HG02981 (cell line): ENCODE data around the gene KSR2.

ENCODE experiments used
- ATAC-seq: cut with Tn5 transposase; IDR thresholded peaks from one replicate; pipeline ENCODE4 v1.9.1; 2021; ENCODE audit warnings: mild to moderate bottlenecking, moderate library complexity; ENCODE audit not compliant: unreplicated experiment

The KSR2 gene

DNA sequence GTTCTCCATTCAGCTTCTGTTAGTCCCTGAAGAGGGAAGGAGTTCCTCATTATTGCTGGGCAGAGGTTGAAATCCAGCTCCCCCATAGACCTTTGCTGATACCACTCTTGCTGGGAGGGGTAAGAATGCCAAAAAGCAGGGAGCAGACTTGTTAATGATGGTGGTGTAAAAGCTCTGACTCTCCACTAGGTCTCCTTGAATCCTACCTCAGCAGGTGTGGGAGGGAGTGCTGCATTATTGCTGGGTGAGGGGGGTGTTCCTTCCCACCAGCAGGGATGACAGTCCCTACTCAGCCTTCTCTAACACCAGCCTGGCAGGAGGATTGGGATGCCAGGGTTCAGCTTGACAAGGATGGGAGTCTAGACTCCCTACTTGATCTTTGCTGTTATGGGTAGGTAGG lies 421.6 kb downstream of the KSR2 start:
- no peak for ATAC-seq

DNA sequence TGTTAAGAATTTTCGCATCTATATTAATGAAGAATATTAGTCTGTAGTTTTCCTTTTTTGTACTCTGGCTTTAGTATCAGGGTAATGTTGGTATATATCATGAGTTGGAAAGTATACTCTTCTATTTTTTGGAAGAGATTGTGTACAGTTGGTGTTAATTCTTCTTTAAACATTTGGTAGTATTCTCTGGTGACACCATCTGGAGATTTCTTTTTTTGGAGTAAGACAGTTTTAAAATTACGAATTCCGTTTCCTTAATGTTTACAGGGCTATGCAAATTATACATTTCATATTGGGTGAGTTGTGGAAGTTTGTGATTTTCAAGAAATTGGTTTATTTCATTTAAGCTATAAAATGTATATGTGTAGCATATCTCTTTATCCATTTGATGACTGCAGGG lies 423.6 kb downstream of the KSR2 start:
- ATAC-seq: no peak

DNA sequence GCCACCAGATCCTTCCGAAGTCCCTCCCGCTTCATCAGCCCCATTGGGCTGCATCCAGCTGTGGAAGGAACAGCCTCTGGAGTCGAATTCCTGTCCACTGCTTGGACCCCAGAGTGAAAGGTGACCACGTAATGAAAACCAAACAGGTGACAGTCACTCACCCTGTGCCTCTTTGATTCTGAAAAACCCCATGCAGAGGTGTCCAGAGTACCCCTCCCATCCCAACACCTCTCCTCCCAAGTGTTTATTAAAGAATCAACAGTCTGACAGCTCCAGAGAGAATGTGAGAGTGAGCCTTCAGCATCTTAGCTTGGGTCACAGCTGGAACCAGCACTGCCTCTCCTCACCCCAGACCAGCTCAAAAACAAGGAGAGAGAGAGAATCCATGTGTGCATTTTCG lies 428.8 kb downstream of the KSR2 start:
- no peak for ATAC-seq

DNA sequence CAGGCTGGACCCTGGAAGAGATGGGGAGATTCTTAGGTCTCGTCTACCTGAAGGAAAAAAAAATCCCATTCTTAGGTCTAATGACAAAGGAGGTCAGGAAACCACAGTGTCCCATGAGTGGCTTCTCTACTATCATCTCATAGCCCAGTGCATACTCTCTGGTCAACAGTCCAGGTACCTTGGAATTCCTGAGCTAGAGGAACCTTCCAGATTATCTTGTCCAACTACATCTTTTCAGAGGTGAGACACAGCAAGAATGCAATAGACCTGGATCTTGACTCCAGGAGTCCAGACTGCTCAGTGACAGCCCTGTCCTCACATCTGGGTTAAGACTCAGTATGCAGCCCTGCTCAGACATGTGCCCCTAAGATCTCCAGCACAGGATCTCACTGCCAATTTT lies 429.9 kb downstream of the KSR2 start:
- no peak for ATAC-seq

DNA sequence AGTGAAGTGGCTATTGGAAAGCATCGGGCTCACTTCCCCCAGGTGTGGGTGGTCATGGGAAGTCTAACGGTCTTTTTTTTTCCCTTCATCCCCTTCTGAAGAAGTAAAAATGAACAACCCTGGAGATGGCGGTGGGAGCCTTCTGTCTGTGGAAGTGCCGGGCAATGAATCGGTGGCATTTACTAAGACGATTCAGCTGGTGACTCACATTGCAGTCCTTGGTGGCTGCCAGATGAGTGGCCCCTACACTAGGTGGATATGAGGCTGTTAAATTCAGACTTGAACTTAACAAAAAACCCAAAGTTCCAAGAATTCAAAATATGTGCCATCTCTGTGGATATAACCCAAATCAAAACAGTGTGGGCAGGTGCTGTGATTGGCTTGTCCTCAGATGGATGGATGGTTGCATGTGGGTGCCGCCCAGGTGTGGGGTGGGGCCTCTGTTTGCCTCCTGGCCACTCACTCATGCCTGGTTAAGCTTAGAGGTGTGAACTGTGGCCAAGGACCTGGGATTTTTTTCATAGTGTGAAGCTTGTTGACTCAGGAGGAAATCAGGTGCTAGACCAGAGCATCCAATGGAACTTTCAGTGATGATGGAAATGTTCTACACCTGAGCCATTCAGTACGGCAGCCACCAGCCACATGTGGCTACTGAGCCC lies 430.6 kb downstream of the KSR2 start:
- no peak for ATAC-seq

DNA sequence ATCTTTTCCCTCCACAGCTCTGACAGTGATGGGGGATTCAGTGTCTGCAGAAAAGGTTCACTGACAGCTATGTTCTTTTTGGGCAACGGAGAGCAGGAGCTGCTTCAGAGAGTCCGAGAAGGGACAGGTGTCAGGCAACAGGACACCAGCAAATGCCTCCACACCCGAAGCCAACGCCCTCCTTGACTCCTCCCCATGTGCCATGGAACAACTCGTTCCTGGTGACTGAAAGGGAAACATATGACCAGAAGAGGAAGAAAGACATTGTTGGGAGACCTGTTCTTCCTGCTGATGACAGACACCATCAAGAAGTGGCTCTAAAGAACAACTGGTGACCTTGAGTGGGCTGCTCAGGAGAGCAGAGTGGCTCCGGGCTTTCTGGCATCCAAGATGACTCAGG lies 435.1 kb downstream of the KSR2 start:
- ATAC-seq: no peak

DNA sequence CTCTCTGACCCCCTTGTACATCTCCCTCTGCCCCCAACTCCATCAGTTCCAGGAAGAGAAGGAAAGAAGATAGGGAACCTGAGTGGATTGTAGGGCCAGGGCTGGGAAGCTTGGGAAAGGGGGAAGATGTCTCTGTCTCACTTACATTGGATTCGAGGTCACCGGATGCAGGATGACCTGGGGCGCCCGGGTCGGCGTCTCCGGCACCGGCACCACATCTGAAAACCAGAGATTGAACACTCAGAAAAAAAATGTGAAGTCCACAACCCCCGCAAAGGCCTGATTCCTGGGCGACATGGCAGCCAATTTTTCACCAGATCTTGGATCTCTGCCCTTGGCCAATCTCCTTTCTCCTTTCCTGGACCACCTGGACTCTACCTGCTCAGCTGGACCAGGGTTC lies 438.0 kb downstream of the KSR2 start:
- ATAC-seq: no peak

DNA sequence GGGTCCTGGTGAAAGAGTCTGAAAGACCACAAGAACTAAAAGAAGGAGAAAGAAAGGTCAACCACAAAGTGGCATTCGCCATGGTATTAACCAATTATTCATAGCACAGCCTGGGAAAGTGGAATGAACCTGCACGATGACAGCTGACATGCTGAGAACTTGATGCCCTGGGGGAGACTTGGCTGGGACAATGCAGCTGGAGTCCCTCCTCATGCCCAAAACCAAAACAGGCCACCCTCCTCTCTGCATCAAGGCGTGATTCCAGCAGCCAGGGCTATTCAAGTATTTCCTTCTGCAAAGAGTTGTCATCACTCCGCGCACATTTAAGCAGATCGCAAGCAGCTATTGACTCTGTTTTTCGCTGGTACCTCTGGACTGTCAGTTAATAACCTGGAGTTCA lies 440.3 kb downstream of the KSR2 start:
- ATAC-seq: no peak

DNA sequence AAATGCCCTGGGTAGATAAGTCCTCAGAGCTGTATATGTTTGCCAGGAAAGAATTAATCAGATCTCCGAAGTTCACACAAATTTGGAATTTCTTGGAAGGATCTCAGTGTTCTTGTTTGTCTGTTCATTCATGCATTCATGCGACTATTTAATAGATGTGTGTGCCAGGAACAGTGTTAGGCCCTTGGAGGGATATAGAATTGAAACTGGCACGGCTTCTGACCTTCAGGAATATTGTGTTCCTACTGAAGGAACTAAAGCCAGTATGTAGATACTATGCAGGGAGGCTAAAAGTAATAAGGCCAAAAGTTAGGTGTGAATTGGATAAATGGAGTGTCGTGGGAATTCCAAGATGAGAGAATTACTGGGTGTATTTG lies 441.3 kb downstream of the KSR2 start:
- no peak for ATAC-seq

DNA sequence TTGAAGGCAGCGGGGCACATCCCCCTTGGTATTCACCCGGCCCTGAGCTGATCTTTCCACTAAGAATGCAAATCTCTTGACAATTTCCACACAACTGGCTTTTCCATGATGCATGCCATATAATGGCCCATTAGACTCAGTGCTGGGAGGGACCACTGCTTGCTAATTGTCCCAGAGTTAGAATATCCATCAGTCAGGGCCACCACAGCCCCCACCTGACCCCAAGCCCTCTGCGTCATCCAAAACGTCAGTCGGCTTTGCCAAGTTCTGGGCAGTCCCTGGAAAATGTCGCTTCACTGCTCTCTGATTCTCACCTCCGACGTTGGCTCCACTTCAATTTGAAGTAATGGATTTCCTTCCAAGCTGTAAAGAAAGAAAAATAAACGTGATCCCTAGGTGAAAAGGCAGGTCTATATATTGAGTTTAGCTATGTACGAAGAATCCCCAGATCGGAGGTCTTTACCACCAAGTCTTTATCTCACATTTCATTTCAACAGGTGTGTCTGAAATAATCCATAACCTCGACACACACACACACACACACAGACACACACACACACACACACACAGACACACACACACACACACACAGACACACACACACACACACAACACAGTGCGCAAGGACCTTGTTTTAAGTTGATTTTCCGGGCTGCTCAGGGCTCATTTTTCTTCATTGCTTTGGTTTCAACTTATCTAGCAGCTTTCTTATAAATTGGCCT lies 441.9 kb downstream of the KSR2 start:
- ATAC-seq: no peak

DNA sequence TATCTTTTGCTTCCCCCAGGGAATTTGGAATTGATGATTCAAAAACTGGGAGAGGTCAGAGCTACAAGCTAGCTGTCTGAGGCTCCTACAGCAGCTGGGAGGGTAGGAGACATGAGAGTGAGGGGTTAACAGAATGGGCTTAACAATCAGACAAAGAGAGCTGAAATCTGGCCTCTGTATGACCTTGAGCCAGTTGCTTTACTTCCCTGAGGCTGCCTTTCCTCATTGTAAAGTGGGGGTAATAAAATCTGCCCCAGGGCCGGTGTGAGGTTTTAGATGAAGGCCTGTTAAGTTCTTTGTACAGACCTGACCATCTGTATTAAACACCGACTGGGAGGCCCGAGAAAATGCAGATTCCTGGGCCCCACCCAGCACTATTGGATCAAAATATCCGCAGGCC lies 443.0 kb downstream of the KSR2 start:
- no peak for ATAC-seq

DNA sequence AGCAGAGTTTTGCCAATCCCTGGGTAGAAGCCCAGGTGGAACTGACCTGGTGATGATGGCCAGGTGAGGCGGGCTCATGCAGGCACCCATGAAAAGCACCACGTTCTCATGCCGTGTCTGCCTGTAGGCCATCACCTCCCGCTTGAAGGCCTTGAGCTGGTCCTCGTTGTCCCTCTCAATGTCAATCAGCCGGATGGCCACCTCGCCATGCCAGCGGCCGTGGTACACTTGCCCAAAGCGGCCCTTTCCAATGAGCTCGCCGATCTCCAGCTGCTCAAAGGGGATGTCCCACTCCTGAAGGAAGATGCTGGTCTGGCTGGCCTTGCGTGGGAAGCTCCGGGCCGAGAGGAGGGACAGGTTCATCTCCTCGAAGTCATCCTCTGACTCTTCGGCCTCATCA lies 444.0 kb downstream of the KSR2 start:
- ATAC-seq: no peak

DNA sequence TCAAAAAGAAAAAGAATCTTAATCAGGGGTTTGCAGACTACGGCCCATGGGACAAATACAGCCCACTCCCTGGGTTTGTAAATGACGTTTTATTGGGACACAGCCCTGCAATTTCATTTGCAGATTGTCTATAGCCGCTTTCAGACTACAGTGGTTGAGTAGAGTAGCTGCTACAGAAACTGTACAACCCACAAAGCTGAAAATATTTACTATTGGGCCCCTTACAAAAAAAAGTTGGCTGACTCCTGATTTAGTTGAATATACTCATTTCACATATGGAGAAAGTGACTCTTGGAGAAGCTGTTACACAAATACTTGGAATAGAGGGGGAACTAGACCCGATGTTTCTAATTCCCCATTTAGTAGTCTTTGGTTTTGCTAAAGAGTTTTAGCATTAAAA lies 444.8 kb downstream of the KSR2 start:
- ATAC-seq: no peak

DNA sequence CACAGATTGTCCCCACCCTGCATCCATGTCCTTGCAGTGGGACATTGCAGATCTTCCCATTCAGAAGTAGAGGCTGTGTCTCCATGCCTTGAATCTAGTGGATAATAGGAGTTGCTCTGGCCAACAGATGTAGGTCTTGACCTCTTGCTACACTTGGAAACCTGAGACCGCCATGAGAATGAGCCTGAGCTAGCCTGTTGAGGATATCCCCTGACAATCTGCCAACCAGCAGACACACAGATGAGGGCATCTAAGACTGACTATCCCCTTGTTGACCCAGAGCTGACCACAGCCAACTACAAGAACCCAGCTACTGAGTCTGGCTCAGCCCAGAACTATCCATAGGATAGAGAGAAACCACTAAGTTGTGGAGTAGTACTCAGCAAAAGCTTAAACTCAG lies 446.2 kb downstream of the KSR2 start:
- ATAC-seq: no peak

DNA sequence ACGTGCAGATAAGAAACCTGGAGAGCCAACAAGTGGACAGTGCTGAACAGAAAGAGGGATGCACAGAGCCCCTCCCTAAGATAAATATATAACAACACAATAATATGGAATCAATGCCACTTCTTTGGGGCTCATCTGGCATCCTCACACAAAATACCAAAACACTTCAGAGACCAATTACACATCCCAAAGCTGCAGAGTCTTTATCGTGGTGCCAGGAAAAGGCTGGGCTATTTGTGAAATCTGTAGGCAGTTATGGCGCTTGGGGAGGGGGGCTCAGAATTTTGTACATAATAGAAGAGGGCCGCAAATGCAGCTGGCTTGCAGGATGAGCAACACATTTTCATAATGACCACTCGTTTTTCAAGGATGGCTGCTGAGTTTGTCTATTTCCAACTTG lies 446.9 kb downstream of the KSR2 start:
- no peak for ATAC-seq

DNA sequence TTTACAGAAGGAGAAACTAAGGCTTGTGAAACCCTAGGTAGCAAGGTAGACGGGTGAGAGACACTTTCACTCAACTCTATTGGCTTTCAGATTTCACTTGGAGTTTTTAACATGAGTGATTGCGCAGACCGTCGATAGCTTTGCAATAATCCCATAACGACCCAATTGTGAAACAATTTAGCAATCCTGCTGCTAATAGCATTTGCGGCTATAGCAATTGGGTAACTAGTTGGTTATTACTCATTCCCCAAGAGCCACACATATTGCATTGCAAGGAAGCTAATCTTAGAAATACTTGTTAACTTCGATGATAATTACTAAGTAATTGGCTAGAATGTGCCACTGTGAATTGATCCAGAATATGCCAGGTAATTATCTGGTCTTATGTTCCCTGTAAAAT lies 447.4 kb downstream of the KSR2 start:
- no peak for ATAC-seq

DNA sequence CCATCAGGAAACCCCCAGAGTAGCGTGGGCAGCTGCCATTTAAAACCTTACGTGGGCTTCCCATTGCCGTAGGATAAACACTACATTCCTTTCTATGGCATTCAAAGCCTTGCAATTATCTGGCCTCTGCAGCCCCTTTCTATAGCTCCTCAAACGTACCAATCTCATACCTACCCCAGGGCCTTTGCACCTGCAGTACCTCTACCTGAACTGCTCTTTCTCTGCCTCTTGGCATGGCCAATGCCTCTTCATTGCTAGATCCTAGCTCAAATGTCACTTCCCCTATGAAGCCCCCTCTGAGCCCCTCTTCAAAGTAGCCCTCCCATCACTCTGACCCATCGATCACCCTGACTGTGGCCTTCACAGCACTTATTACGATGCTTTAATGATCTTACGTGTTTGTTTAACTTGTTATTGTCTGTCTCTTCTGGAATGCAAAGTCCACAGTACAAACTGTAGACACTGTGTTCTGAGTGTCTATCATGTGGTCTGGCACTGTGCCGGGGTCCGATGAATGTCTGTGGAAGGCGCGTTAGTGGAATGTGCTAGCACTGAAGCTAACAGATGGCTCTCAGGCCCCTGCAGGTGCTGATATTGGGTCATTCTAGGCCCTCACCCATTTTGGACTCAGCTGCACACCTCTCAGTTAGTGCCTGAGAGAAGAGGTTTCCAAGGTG lies 450.1 kb downstream of the KSR2 start:
- ATAC-seq: no peak

DNA sequence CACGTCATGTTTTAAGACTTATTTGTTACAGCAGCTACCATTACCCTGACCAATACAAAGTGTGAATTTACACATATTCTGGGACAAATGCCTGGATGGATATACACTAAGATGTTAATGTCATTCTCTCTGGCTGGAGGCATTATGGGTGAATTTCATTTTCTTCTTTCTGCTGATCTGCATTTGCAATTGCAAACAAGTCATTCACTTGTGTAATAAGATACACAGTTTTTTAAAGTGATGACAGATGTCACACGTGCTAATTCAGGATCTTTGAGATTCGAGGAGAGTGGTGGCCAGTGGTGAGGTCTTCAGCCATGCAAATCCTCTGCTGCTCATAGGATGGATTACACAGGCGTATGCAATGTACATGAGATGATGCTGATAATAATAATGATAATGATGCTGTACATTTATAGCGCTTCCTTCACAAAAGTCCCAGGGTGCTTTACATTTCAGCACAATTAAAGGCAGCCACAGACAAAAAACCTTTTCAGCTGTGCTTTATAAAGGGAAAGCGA lies 451.5 kb downstream of the KSR2 start:
- ATAC-seq: no peak

DNA sequence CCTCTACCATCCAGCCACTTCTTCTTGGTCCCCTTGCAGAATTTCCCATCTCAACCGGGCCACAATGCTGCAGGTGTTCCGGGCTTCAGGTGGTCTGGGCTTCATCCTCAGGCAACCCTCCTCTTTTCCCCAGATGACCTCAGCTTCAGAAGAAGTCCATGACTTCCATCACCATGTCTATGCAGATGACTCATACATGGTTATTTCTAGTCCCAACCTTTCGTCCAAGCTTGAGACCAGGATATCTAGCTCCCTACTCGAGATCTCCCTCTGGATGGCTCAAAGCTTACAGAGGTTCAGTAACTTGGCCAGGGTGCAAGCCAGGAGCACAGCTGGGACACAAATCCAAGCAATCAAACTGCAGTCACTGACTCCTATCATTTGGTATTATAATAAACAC lies 452.8 kb downstream of the KSR2 start:
- no peak for ATAC-seq

DNA sequence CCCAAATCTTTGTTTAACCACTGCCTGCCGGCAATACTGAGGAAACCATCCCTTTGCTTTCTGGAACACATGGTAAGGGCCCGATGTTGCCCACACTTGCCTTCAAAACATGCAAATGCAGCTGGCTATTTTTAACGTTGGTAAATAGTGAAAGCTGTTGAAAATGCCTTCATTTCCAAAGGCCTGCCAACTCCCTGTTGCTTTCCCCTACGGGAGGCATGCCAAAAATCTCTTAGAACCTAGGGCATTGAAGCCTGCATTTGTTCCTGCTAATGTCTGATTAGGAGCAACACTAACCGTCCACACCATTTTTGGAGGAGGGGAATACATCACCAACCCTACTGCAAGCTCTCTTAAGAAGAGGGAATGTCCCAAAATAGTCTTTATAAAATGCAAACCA lies 454.8 kb downstream of the KSR2 start:
- ATAC-seq: no peak

DNA sequence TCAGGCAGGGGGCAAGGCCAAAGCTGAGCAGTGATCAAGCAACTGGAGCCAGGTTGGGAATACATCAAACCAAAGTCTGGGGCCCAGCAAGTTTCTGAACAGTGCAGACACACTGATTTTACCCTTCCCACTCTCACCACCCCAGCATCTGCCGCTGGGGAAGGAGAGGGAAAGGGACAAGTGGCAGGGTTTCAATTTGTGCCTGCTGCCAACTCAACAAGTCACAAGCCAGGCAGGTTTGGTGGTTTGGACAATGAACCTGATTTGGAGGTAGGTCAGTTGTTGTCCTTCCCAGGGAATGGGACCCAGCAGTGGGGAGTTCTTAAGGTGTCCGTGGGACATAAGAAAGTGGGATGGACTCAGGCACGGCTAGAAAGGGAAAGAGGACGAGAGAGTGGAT lies 455.4 kb downstream of the KSR2 start:
- no peak for ATAC-seq

DNA sequence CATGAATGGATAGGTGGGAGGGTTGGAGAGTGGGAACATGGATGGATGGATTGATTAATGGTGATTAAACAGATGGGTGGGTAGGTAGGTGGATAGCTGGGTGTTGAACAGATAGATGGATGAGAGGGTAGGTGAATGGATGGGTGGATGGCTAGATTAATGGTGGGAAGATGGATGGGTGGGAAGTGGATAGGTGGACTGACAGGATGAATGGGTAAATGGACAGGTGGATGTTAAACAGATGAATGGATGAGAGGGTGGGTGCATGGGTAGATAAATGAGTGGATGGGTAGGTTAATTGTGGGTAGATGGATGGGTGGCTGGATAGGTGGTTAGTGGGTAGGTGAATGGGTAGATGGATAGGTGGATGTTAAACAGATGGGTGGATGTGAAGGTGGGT lies 460.3 kb downstream of the KSR2 start:
- no peak for ATAC-seq
